Prostate gland (tissue), 2 donors: ENCODE data around the gene FAM217B.

ENCODE experiments used
- CTCF ChIP-seq, 4 experiments: fragments of 200-600 bp in 2 of 4; fragments of 450-650 bp in 2 of 4; sonication (generic) in 2 of 4; IDR thresholded peaks; 1 replicate in 3 of 4; 2 replicates in 1 of 4; pipeline ENCODE4 v1.5.1; 2016 to 2019; ENCODE audit warnings: antibody characterized with exemption in 4 of 4, mild to moderate bottlenecking in 2 of 4, moderate library complexity in 2 of 4
- POLR2A ChIP-seq: fragments of 450-650 bp; IDR thresholded peaks from one replicate; pipeline ENCODE4 v1.6.1; 2016; ENCODE audit warnings: antibody characterized with exemption, mild to moderate bottlenecking

GRCh38 chr20:59961423-59961822 lies 21.2 kb downstream of the FAM217B start:
- TF ChIP-seq CTCF (IDR thresholded peaks at IDR 0.05) = no peak
- TF ChIP-seq POLR2A = no peak
